ENCODE results near the gene ATP2C1. TPM values are rescaled to one million over a fixed set of nuclear protein-coding genes. Genes with fewer than 3 reads are reported as not detected.

The ATP2C1 gene
- total and polyA plus RNA-seq, 2 of the 4 experiments (the other 2 are of a cell fraction) = 41.4 to 50.2 TPM

DNA sequence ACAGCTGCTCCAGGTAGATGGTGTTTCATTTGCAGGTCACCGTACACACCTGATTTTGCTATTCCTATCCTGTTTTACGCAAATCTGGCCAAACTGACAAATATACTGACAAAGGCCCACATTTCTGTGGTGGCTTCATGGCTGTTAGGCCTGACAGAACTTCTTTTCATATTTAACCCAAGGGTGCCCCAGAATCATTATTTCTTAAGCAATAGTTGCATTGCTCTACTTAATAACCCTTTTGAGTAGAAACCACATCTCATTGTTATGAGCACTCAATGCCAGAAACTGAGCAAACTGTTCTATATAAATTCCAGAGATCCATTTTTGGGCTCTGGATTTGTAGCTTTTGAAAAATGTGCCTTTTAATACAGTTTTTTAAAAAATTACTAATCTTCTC, 113.4 kb downstream of the ATP2C1 start:
- H3K4me1 ChIP-seq (ENCODE audit: control insufficient read depth, insufficient read depth, low read length) = no peaks in the 10 kb centered on the region
- no peak for TF ChIP-seq POLR2A (IDR thresholded peaks at IDR 0.05; ENCODE audit: low read depth, low read length)
- TF ChIP-seq MXI1 (IDR thresholded peaks at IDR 0.05; ENCODE audit: borderline replicate concordance, low read depth, low read length) = no peak
- no peak for TF ChIP-seq NFE2L2 (IDR thresholded peaks at IDR 0.05; ENCODE audit: low read depth, low read length)
- no peak overlapping the region for H2BK20ac ChIP-seq (ENCODE audit: low read depth, low read length)
- H3K14ac ChIP-seq (replicated peaks; ENCODE audit: low read depth, low read length) = no peak overlapping the region
- H3K36me3 ChIP-seq (ENCODE audit: control insufficient read depth, insufficient read depth, low read length) = peaks cover 7% of the 10 kb centered on the region
- no peaks in the 10 kb centered on the region for H3K27me3 ChIP-seq (ENCODE audit: control insufficient read depth, insufficient read depth, low read length)
- no peak overlapping the region for H2AK9ac ChIP-seq (replicated peaks; ENCODE audit: low read depth, low read length, poor library complexity)
- no peaks in the 10 kb centered on the region for H4K20me1 ChIP-seq (ENCODE audit: insufficient read depth, low read length)
- in situ Hi-C loops (cut with MboI; ENCODE audit: low sequenced_read_pairs) = no loop called here
- no peak overlapping the region for H3K56ac ChIP-seq (ENCODE audit: extremely low read depth, insufficient read depth, low read length)
- no peak overlapping the region for H2AK5ac ChIP-seq (ENCODE audit: low read depth, low read length)
- intact Hi-C loops (cut with micrococcal nuclease) = no loop called here
- no peak overlapping the region for H4K5ac ChIP-seq (ENCODE audit: low read depth, low read length)
- no peak overlapping the region for H4K8ac ChIP-seq (ENCODE audit: low read depth in 2 of 2, low read length in 2 of 2)
- H3K23ac ChIP-seq (ENCODE audit: low read depth, low read length) = no peak overlapping the region
- BruUV-seq (replicated peaks) = no TSS peak
- no peak overlapping the region for H3K4me2 ChIP-seq (ENCODE audit: low read depth, low read length)
- no peak overlapping the region for H4K91ac ChIP-seq (ENCODE audit: insufficient read depth, low read depth, low read length)
- H3K27ac ChIP-seq (ENCODE audit: insufficient read depth, low read length) = no peak overlapping the region
- H2BK15ac ChIP-seq (ENCODE audit: low read depth, low read length) = no peak overlapping the region
- ChIA-PET CTCF (no interaction called here), POLR2A (ENCODE audit: unreplicated experiment) (no interaction called here)
- no peak for DNase-seq
- H3K4me3 ChIP-seq (ENCODE audit: insufficient read depth, low read depth, low read length) = no peak overlapping the region
- H3K9ac ChIP-seq (ENCODE audit: low read depth, low read length) = no peak overlapping the region
- dilution Hi-C loops (cut with HindIII; ENCODE audit: low sequenced_read_pairs, unreplicated experiment) = no loop called here
- H2AFZ ChIP-seq (replicated peaks; ENCODE audit: low read length, poor library complexity) = no peak overlapping the region
- H3K4ac ChIP-seq (ENCODE audit: low read depth, low read length) = no peak overlapping the region
- peaks cover 0 to 4% of the 10 kb centered on the region in 2 experiments; a peak in 1 of 4 replicates for H3K79me1 ChIP-seq (ENCODE audit: low read depth in 1 of 2, low read length in 2 of 2)
- no peaks in the 10 kb centered on the region for H3K9me3 ChIP-seq (ENCODE audit: control insufficient read depth, insufficient read depth, low read length)
- no peak overlapping the region for H3K18ac ChIP-seq (ENCODE audit: low read depth, low read length)
- WGBS, 2 experiments (ENCODE audit: extremely low coverage in 2 of 2, insufficient read length in 1 of 2) = 100% methylated on average over 1 of the region's 2 CpGs; no CpG with 5 or more reads in 1 of the 2 experiments
- no peak for ATAC-seq (ENCODE audit: low read depth)
- H2BK120ac ChIP-seq (ENCODE audit: low read depth, low read length) = no peak overlapping the region
- H3K9me1 ChIP-seq (ENCODE audit: insufficient read depth, low read length) = no peaks in the 10 kb centered on the region
- no peak overlapping the region for H2BK5ac ChIP-seq (ENCODE audit: low read depth, low read length, poor library complexity, severe bottlenecking)

Data from IMR-90 (cell line).